Endodermal cell (in vitro differentiated cells): ENCODE data around the gene MPDU1. TPM values are rescaled to one million over a fixed set of nuclear protein-coding genes. Genes with fewer than 3 reads are reported as not detected.
A peak's percentile ranks its signal among the peaks of the same experiment; 100 is the strongest.

Source experiments
- DNase-seq: peaks from one replicate; pipeline ENCODE4 v3.0.0-alpha.2; 2017
- H3K27ac ChIP-seq: 2 replicates; pipeline ENCODE4 v1.5.1; 2013; ENCODE audit warnings: mild to moderate bottlenecking, low read depth, low read length, moderate library complexity
- H3K27me3 ChIP-seq: 2 replicates; pipeline ENCODE4 v1.6.1; 2013; ENCODE audit warnings: mild to moderate bottlenecking, low read length, moderate library complexity; ENCODE audit not compliant: insufficient read depth, control insufficient read depth, poor library complexity, severe bottlenecking
- H3K36me3 ChIP-seq: 2 replicates; pipeline ENCODE4 v1.7.0; 2013; ENCODE audit warnings: mild to moderate bottlenecking, low read length, moderate library complexity; ENCODE audit not compliant: control insufficient read depth, insufficient read depth
- H3K4me1 ChIP-seq: one replicate; pipeline ENCODE4 v1.7.0; 2013; ENCODE audit warnings: low read length; ENCODE audit not compliant: control insufficient read depth, insufficient read depth
- H3K4me3 ChIP-seq: 2 replicates; pipeline ENCODE4 v1.5.1; 2013; ENCODE audit warnings: mild to moderate bottlenecking, low read length, moderate library complexity
- H3K9ac ChIP-seq: 2 replicates; pipeline ENCODE4 v1.6.1; 2013; ENCODE audit warnings: mild to moderate bottlenecking, low read length, moderate library complexity; ENCODE audit not compliant: poor library complexity, severe bottlenecking; ENCODE audit errors: extremely low read depth
- H3K9me3 ChIP-seq: 2 replicates; pipeline ENCODE4 v1.6.1; 2013; ENCODE audit warnings: mild to moderate bottlenecking, low read length, moderate library complexity; ENCODE audit not compliant: control insufficient read depth
- H3K27ac Mint-ChIP-seq: 2 replicates; pipeline ENCODE4 v1.8.0; 2020; ENCODE audit warnings: mixed read lengths
- H3K27me3 Mint-ChIP-seq: 2 replicates; pipeline ENCODE4 v1.8.0; 2021; ENCODE audit warnings: mild to moderate bottlenecking, mixed read lengths; ENCODE audit not compliant: insufficient read depth
- H3K36me3 Mint-ChIP-seq: 2 replicates; pipeline ENCODE4 v1.8.0; 2020; ENCODE audit warnings: low read depth, mixed read lengths
- H3K4me1 Mint-ChIP-seq: 2 replicates; pipeline ENCODE4 v1.8.0; 2020; ENCODE audit warnings: mixed read lengths
- H3K4me3 Mint-ChIP-seq: 2 replicates; pipeline ENCODE4 v1.8.0; 2020; ENCODE audit warnings: mild to moderate bottlenecking, moderate library complexity, mixed read lengths
- H3K9me3 Mint-ChIP-seq: 2 replicates; pipeline ENCODE4 v1.8.0; 2020; ENCODE audit warnings: mild to moderate bottlenecking, mixed read lengths
- CTCF ChIP-seq: fragments of 200-600 bp; sonication (generic); conservative IDR thresholded peaks from 2 replicates; pipeline ENCODE4 v1.5.0; 2021; ENCODE audit warnings: antibody characterized with exemption, mild to moderate bottlenecking
- WGBS, 2 experiments: methylation state at CpG; one replicate each; pipeline versions ENCODE4 v1.1.5 to v1.1.7; 2013; ENCODE audit warnings: missing lambda C conversion rate in 2 of 2, mixed read lengths in 1 of 2; ENCODE audit not compliant: insufficient coverage in 1 of 2, insufficient read length in 1 of 2; 5-methylcytosine and 5-hydroxymethylcytosine counted together
- total RNA-seq, 2 donors: library from RNA; stranded (reverse); fragmentation: NEBNext Ultra II Directional in 1 of 2; extraction: Animal tissue kit (Norgen Biotek cat#: 25700) in 1 of 2; gene quantifications; 2 replicates in 1 of 2; 3 replicates in 1 of 2; pipeline ENCODE4 v1.2.1, GENCODE V29; 2021

The MPDU1 gene
- total RNA-seq, 2 donors from 2014 or later, result 47.4 to 56.6 TPM

GRCh38 chr17:7613769-7614424 lies 30.2 kb downstream of the MPDU1 start:
- Mint-ChIP-seq H3K27ac (peak overlapping the region; percentile 67), H3K4me1 (peaks cover 22% of the 10 kb centered on the region), H3K4me3 (peak overlapping the region; percentile 80), H3K9me3 (no peaks in the 10 kb centered on the region), H3K36me3 (peaks cover 23% of the 10 kb centered on the region), H3K27me3 (no peaks in the 10 kb centered on the region)
- H3K27ac ChIP-seq, result peak overlapping the region; percentile 80
- H3K9me3 ChIP-seq, result no peaks in the 10 kb centered on the region
- WGBS, 2 experiments, result 10 to 12% methylated on average over 13 to 20 of the region's 20 CpGs
- peak overlapping the region; percentile 74 for H3K9ac ChIP-seq
- no peaks in the 10 kb centered on the region for H3K27me3 ChIP-seq
- no peak for TF ChIP-seq CTCF
- DNase-seq, result peak; percentile 60
- H3K4me3 ChIP-seq, result peak overlapping the region; percentile 100
- no peaks in the 10 kb centered on the region for H3K4me1 ChIP-seq
- peaks cover 20% of the 10 kb centered on the region for H3K36me3 ChIP-seq

- H3K4me3 ChIP-seq, result peak within 1 kb of the TSS; percentile 100
- H3K4me1 ChIP-seq, result no peaks in the 10 kb centered on the region
- Mint-ChIP-seq H3K9me3 (no peaks in the 10 kb centered on the region), H3K36me3 (peaks cover 19% of the 10 kb centered on the region), H3K27me3 (no peaks in the 10 kb centered on the region), H3K27ac (peak within 1 kb of the TSS; percentile 89), H3K4me1 (peaks cover 22% of the 10 kb centered on the region), H3K4me3 (peak within 1 kb of the TSS; percentile 80)
- H3K9ac ChIP-seq, result peak within 1 kb of the TSS; percentile 74
- H3K27ac ChIP-seq, result peak within 1 kb of the TSS; percentile 80
- no peaks in the 10 kb centered on the region for H3K9me3 ChIP-seq
- H3K36me3 ChIP-seq, result peaks cover 14% of the 10 kb centered on the region
- TF ChIP-seq CTCF, result peak; percentile 64
- 0% methylated on average over 1 to 93 of the region's 93 CpGs for WGBS, 2 experiments
- DNase-seq, result peak; percentile 100
- H3K27me3 ChIP-seq, result no peaks in the 10 kb centered on the region
These were observed 31.0 kb downstream of the MPDU1 start, which contains the start of gene FXR2 for GRCh38 chr17:7614425-7615264. TSS of gene FXR2 (minus strand) at chr17:7614897. CDS start at chr17:7614532, 365 bp downstream.

GRCh38 chr17:7615265-7615747 lies 31.7 kb downstream of the MPDU1 start:
- DNase-seq, result no peak
- Histone ChIP-seq H3K4me1 (no peaks in the 10 kb centered on the region), H3K9ac (no peak overlapping the region), H3K27ac (peak overlapping the region; percentile 68), H3K4me3 (peak overlapping the region; percentile 70), H3K27me3 (no peaks in the 10 kb centered on the region), H3K9me3 (no peaks in the 10 kb centered on the region), H3K36me3 (peaks cover 10% of the 10 kb centered on the region)
- no peaks in the 10 kb centered on the region for H3K9me3 Mint-ChIP-seq
- peaks cover 19% of the 10 kb centered on the region for H3K36me3 Mint-ChIP-seq
- H3K4me1 Mint-ChIP-seq, result peaks cover 22% of the 10 kb centered on the region
- no peaks in the 10 kb centered on the region for H3K27me3 Mint-ChIP-seq
- peak overlapping the region; percentile 89 for H3K27ac Mint-ChIP-seq
- 4 to 13% methylated on average over 10 to 25 of the region's 28 CpGs for WGBS, 2 experiments
- TF ChIP-seq CTCF, result no peak
- H3K4me3 Mint-ChIP-seq, result peak overlapping the region; percentile 80
